ENCODE data around the gene PPP1R15B. TPM values are rescaled to one million over a fixed set of nuclear protein-coding genes. Genes with fewer than 3 reads are reported as not detected.

The PPP1R15B gene
- total RNA-seq, 2 donors from 2014 or later, result 93.1 to 98.6 TPM

GRCh38 chr1:204355913-204356312, 55.7 kb downstream of the PPP1R15B start:
- no peak for ATAC-seq
- Mint-ChIP-seq H3K27me3 (peaks cover 0 to 5% of the 10 kb centered on the region in 2 donors), H3K9me3 (no peaks in the 10 kb centered on the region), H3K36me3 (no peaks in the 10 kb centered on the region), H3K27ac (no peak overlapping the region), H3K4me1 (ENCODE audit: low read depth in 2 of 2) (peaks cover 0 to 5% of the 10 kb centered on the region in 2 donors), H3K4me3 (no peak overlapping the region)
- DNase-seq (ENCODE audit: low spot score), result no peak

GRCh38 chr1:204354579-204354978, 57.0 kb downstream of the PPP1R15B start:
- ATAC-seq, result no peak
- Mint-ChIP-seq H3K27ac (no peak overlapping the region), H3K4me3 (no peak overlapping the region), H3K4me1 (ENCODE audit: low read depth in 2 of 2) (peaks cover 0 to 5% of the 10 kb centered on the region in 2 donors), H3K9me3 (no peaks in the 10 kb centered on the region), H3K27me3 (peaks cover 0 to 5% of the 10 kb centered on the region in 2 donors), H3K36me3 (no peaks in the 10 kb centered on the region)
- DNase-seq (ENCODE audit: low spot score), result no peak

Other genes with a start within 250 kb of the PPP1R15B start
- not detected for gene REN, start 245.5 kb downstream of the PPP1R15B start, total RNA-seq
- gene KISS1, start 215.3 kb downstream of the PPP1R15B start, total RNA-seq, result not detected
- gene GOLT1A, start 197.8 kb downstream of the PPP1R15B start, total RNA-seq, result not detected
- under 1 TPM; 0.17 to 0.89 TPM for gene PLEKHA6, start 51.9 kb downstream of the PPP1R15B start, total RNA-seq
- gene PIK3C2B, start 83.0 kb upstream of the PPP1R15B start, total RNA-seq, result 10 to 100 TPM; 14.2 to 28.7 TPM
- gene MDM4, start 104.6 kb upstream of the PPP1R15B start, total RNA-seq, result 100 to 1,000 TPM; 104 to 151 TPM